ENCODE data around the gene ROPN1L. TPM values are rescaled to one million over a fixed set of nuclear protein-coding genes. Genes with fewer than 3 reads are reported as not detected.

ROPN1L gene
- total RNA-seq, 1 experiment from 2014 or later, result 0.40 TPM

DNA sequence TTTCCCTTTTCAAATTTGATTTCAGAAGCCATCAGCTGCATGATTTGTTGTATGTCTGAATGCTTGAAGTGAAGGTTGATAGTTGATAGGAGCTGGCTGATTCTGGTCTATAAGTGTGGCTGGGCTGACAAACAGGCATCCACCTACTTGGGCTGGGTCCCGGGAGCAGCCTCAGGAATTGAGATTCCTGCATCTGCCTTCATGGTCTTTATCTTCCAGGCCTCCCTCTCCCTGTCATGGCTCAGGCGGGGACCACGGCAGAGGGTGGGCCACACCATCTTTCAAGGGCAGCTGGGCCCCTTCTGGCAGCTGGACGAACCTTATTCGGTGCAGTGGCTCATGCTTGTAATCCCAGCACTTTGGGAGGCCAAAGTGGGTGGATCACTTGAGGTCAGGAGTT, 55.9 kb downstream of the ROPN1L start:
- CTCF ChIA-PET, result no interaction called here
- H3K36me3 Mint-ChIP-seq (ENCODE audit: insufficient read depth, unreplicated experiment), result no peaks in the 10 kb centered on the region
- H3K4me3 Mint-ChIP-seq (ENCODE audit: low read depth, unreplicated experiment), result no peak overlapping the region
- no peak for DNase-seq
- no peaks in the 10 kb centered on the region for H3K4me1 Mint-ChIP-seq (ENCODE audit: low read depth, unreplicated experiment)
- H3K9me3 Mint-ChIP-seq (ENCODE audit: low read depth, unreplicated experiment), result peaks cover 3% of the 10 kb centered on the region
- BruUV-seq (replicated peaks), result no TSS peak
- H3K27ac Mint-ChIP-seq (ENCODE audit: unreplicated experiment), result no peak overlapping the region
- TF ChIP-seq CTCF (IDR thresholded peaks at IDR 0.05; ENCODE audit: unreplicated experiment), result no peak
- peaks cover 24% of the 10 kb centered on the region for H3K27me3 Mint-ChIP-seq (ENCODE audit: unreplicated experiment)
- intact Hi-C loops (cut with micrococcal nuclease; ENCODE audit: unreplicated experiment), result no loop called here

DNA sequence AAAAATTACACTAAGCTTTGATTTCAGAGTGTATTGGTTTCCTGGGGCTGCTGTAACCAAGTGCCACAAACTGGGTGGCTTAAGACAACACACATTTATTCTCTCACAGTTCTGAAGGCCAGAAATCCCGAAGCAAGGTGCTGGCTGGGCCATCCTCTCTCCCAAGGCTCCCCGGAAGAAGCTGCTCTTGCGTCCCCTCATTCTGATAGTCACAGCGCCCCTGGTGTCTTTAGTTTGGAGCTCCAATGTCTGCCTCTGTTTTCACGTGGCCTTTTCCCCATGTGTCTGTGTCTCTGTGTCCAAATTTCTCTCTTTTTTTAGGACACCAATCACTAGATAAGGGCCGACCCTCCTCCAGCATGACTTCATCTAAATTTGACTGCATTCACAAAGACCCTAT, 56.7 kb downstream of the ROPN1L start:
- Mint-ChIP-seq H3K4me1 (ENCODE audit: low read depth, unreplicated experiment) (no peaks in the 10 kb centered on the region), H3K36me3 (ENCODE audit: insufficient read depth, unreplicated experiment) (no peaks in the 10 kb centered on the region), H3K27me3 (ENCODE audit: unreplicated experiment) (peaks cover 18% of the 10 kb centered on the region), H3K9me3 (ENCODE audit: low read depth, unreplicated experiment) (peaks cover 3% of the 10 kb centered on the region), H3K4me3 (ENCODE audit: low read depth, unreplicated experiment) (no peak overlapping the region), H3K27ac (ENCODE audit: unreplicated experiment) (no peak overlapping the region)
- intact Hi-C loops (cut with micrococcal nuclease; ENCODE audit: unreplicated experiment), result no loop called here
- CTCF ChIA-PET, result no interaction called here
- BruUV-seq (replicated peaks), result no TSS peak
- no peak for DNase-seq
- TF ChIP-seq CTCF (IDR thresholded peaks at IDR 0.05; ENCODE audit: unreplicated experiment), result no peak

- no peak for TF ChIP-seq CTCF (IDR thresholded peaks at IDR 0.05; ENCODE audit: unreplicated experiment)
- H3K27me3 Mint-ChIP-seq (ENCODE audit: unreplicated experiment), result peaks cover 18% of the 10 kb centered on the region
- H3K9me3 Mint-ChIP-seq (ENCODE audit: low read depth, unreplicated experiment), result peaks cover 2% of the 10 kb centered on the region
- BruUV-seq (replicated peaks), result no TSS peak
- H3K27ac Mint-ChIP-seq (ENCODE audit: unreplicated experiment), result no peak overlapping the region
- DNase-seq, result no peak
- H3K4me1 Mint-ChIP-seq (ENCODE audit: low read depth, unreplicated experiment), result no peaks in the 10 kb centered on the region
- intact Hi-C loops (cut with micrococcal nuclease; ENCODE audit: unreplicated experiment), result no loop called here
- CTCF ChIA-PET, result no interaction called here
- no peaks in the 10 kb centered on the region for H3K36me3 Mint-ChIP-seq (ENCODE audit: insufficient read depth, unreplicated experiment)
- H3K4me3 Mint-ChIP-seq (ENCODE audit: low read depth, unreplicated experiment), result no peak overlapping the region
These were observed 57.4 kb downstream of the ROPN1L start for GRCh38 chr5:10499066-10499465.

GRCh38 chr5:10499776-10500175, 58.1 kb downstream of the ROPN1L start:
- no peak for TF ChIP-seq CTCF (IDR thresholded peaks at IDR 0.05; ENCODE audit: unreplicated experiment)
- DNase-seq, result no peak
- BruUV-seq (replicated peaks), result no TSS peak
- no peaks in the 10 kb centered on the region for H3K36me3 Mint-ChIP-seq (ENCODE audit: insufficient read depth, unreplicated experiment)
- no peak overlapping the region for H3K27ac Mint-ChIP-seq (ENCODE audit: unreplicated experiment)
- H3K9me3 Mint-ChIP-seq (ENCODE audit: low read depth, unreplicated experiment), result no peaks in the 10 kb centered on the region
- no peak overlapping the region for H3K4me3 Mint-ChIP-seq (ENCODE audit: low read depth, unreplicated experiment)
- CTCF ChIA-PET, result no interaction called here
- peaks cover 18% of the 10 kb centered on the region for H3K27me3 Mint-ChIP-seq (ENCODE audit: unreplicated experiment)
- intact Hi-C loops (cut with micrococcal nuclease; ENCODE audit: unreplicated experiment), result no loop called here
- H3K4me1 Mint-ChIP-seq (ENCODE audit: low read depth, unreplicated experiment), result no peaks in the 10 kb centered on the region

DNA sequence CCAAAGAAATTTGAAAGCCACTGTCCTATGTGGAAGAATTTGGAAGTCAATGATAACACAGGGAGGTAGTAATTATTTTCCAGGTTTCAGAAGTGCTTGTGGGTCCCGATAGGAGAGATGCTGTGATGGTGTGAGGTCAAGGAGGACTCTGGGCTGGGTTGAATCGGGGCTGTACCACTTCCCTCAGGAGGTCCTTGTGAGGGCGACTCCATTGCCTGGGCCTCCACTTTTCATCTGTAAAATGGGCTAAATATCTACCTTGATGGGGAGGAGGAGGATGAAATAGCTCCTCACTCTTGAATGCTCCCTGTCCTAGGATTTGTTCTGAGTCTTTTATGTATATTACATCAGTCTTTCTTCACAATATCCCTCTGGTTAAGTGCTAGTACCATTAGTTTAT, 59.0 kb downstream of the ROPN1L start:
- H3K27me3 Mint-ChIP-seq (ENCODE audit: unreplicated experiment), result peaks cover 18% of the 10 kb centered on the region
- no peak overlapping the region for H3K27ac Mint-ChIP-seq (ENCODE audit: unreplicated experiment)
- CTCF ChIA-PET, result no interaction called here
- no peak for DNase-seq
- intact Hi-C loops (cut with micrococcal nuclease; ENCODE audit: unreplicated experiment), result no loop called here
- no peaks in the 10 kb centered on the region for H3K9me3 Mint-ChIP-seq (ENCODE audit: low read depth, unreplicated experiment)
- no TSS peak for BruUV-seq (replicated peaks)
- H3K36me3 Mint-ChIP-seq (ENCODE audit: insufficient read depth, unreplicated experiment), result no peaks in the 10 kb centered on the region
- H3K4me3 Mint-ChIP-seq (ENCODE audit: low read depth, unreplicated experiment), result no peak overlapping the region
- no peak for TF ChIP-seq CTCF (IDR thresholded peaks at IDR 0.05; ENCODE audit: unreplicated experiment)
- no peaks in the 10 kb centered on the region for H3K4me1 Mint-ChIP-seq (ENCODE audit: low read depth, unreplicated experiment)
